CD4-positive, alpha-beta T cell treated with Interleukin-15 for 1 hour (primary cell): ENCODE data around the gene ICA1.

Experiments
- DNase-seq: peaks from one replicate; pipeline ENCODE4 v3.0.0-alpha.2; 2020

ICA1 gene

DNA sequence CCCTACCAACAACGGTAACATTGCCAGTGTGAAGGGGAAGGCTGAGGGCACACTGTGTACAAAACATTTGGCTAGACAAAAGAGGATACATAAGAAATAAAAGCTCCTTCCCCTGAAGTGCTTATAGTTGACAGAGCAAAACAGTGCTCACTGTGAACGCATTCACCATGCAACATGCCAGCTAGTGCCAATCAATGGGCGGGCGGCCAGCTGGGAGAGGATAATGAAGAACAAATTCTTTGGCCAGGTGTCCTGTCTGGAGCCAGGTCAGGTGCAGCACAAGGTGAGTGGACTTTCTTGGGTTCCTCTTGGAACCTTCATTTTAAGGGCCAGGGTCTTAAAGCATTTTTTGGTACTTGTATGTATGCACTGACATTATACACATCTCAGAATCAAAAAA is 106.1 kb downstream of the ICA1 start:
- no peak for DNase-seq

DNA sequence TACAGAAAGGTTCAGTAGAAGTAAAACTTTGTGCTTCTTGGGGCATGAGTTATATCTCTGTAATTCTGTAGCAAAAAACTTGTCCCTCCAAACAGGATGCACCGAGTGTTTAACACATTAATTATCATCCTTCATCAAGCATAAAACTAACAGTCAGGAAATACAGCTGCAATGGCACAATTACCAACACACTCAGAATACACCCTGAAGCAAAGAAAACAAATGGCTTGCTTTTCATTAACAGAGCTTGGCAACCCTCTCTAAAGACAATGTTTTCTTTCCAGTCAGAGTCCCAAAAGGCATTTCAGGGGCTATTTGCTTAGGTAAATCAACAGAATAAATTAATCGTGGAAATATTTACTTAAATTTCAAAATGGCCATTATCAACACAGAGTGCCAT is 107.7 kb downstream of the ICA1 start:
- no peak for DNase-seq

DNA sequence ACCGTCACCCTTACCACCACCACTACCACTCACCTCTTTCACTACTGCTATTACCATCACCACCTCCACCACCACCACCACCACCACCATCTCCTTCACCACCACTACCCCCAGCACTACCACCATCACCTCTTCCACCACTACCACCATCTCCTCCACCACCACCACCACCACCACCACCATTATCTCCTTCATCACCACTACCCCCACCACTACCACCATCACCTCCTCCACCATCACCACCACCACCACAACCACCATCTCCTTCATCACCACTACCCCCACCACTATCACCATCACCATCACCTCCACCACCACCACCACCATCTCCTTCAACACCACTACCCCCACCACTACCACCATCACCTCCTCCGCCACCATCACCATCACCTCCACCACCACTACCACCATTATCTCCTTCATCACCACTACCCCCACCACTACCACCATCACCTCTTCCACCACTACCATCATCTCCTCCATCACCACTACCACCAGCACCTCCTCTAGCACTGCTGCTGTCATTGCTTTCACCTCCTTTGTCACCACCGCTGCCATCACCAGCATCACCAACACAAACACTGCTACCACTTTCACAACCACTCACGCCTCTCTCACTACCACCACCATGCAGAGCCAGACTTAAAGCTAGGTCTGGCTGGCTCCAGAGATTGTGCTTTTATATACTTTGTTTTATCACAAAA is 109.3 kb downstream of the ICA1 start:
- no peak for DNase-seq

- DNase-seq: no peak
Measured at GRCh38 chr7:8151161-8151725, 110.7 kb downstream of the ICA1 start.

GRCh38 chr7:8149222-8149621 is 112.7 kb downstream of the ICA1 start:
- DNase-seq: no peak

DNA sequence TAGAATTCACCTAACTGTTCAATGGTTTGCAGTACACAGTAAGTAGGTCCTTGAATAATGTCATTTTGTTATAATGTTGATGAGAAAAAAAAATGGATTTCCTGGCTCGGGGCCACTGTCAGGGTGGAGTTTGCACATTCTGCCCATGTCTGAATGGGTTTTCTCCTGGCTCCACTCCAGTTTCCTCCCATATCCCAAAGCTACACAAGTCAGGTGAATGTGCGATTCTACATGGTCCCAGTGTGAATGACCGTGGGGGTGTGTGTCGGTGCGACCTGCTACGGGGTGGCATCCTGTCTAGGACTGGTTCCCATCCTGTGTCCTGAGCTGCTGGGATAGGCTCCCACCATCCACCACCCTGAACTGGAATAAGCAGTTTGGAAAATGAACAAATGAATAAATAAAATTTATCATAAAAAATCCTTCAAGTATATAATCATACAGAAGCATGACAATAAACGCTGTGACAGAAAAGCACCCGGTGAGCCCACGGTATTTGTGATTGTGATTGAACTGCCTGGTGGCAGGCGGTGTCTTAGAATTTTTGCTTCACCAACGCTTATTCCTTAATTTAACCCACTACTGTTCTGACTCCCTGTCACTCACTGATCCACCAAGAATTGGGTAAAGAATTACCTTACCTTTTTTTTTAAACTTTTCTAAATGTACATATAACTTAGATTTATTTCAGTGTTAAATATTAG is 114.1 kb downstream of the ICA1 start:
- DNase-seq: no peak

DNA sequence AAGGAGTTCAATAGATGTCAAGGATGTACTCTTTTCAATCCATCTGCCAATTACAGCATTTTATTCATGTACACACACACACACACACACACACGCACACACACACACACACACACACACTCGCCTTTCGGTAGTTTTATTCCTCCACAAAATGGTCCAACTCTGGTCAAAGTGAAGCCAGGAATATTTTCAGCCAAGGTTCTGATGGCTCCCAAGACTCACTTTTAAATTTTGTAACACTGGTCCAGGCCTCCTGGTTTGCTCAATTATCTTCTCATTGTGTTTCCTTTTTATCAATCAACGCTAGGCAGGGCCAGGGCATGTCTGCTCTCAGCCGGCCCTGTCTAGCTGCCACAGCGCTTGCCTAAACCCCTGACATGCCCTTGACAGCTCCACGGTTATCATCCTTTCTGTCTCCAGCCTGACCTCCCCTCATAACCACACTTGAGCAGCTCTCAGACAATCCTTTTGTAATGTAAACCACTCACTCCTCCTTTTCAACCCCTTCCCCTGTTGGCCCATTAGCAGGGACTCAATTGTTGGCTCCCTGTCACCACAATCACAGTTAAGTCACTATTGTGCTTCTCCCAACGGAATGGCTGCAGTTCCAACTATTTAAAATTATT is 115.1 kb downstream of the ICA1 start:
- no peak for DNase-seq

DNA sequence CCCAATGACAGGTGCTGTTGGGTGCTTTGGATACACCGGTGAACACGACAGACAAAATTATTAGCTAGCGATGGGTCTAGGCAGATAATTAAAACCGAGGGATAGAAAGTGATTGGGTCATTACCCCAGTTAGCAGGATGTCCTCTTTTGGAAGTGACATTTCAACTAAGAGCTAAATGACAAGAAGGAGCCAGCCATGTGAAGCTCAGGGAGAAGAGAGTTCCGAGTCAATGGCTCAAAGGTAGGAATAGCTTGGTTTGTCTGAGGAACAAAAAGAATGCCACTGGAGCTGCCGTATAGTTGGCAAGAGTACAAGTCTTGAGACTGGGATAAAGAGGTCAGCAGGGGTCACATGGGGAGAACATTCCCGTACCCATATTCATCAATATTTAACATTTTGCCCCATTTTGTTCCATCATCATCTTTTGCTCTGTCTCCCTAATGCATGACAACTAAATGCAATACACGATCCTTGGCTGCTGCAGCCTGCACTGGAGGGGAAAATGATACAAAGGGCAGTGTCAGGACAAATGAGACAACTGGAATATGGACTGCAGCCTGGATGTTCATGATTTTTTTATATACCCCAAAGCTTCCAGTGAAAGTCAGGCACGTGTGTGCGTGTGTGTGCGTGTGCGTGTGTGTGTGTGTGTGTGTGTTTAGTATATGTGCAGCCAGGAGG is 115.7 kb downstream of the ICA1 start:
- DNase-seq: no peak

- DNase-seq: no peak
Measured at GRCh38 chr7:8144856-8145255, 117.1 kb downstream of the ICA1 start.

GRCh38 chr7:8143151-8143874 is 118.7 kb downstream of the ICA1 start:
- no peak for DNase-seq

GRCh38 chr7:8142477-8142876 is 119.5 kb downstream of the ICA1 start:
- DNase-seq: no peak

GRCh38 chr7:8141070-8141469 is 120.9 kb downstream of the ICA1 start:
- DNase-seq: no peak

GRCh38 chr7:8136051-8136730 is 125.8 kb downstream of the ICA1 start:
- DNase-seq: no peak

GRCh38 chr7:8135417-8135816 is 126.5 kb downstream of the ICA1 start:
- no peak for DNase-seq

- no peak for DNase-seq
Measured at GRCh38 chr7:8134089-8134733, 127.8 kb downstream of the ICA1 start.

DNA sequence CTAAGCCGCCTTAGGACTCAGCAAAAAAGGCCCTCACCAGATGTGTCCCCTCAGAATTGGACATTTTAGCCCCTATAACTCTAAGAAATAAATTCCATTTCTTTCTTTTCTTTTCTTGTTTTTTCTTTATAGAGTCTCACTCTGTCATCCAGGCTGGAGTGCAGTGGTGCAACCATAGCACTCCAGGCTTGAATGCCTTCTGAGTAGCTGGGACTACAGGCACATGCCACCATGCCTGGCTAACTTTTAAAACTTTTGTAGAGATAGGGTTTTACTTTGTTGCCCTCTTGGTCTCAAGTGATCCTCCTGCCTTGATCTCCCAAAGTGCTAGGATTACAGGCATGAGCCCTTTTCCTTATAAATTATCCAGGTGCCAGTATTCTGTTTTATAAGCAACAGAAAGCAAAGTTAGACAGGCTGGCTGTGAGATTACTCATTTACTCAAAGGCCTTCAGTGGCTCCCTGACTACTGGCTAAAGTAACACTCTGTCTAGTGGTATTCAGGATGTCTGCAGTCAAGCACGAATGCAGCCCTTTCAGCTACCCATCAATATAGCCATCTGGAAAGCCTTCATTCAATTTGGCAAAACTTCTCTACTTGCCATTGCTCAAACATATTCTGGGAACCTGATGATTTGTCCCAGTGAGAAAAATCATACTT is 128.6 kb downstream of the ICA1 start:
- DNase-seq: no peak

- DNase-seq: peak; percentile 69
Measured at GRCh38 chr7:8131694-8132605, 130.0 kb downstream of the ICA1 start.

GRCh38 chr7:8130663-8131062 is 131.3 kb downstream of the ICA1 start:
- no peak for DNase-seq

DNA sequence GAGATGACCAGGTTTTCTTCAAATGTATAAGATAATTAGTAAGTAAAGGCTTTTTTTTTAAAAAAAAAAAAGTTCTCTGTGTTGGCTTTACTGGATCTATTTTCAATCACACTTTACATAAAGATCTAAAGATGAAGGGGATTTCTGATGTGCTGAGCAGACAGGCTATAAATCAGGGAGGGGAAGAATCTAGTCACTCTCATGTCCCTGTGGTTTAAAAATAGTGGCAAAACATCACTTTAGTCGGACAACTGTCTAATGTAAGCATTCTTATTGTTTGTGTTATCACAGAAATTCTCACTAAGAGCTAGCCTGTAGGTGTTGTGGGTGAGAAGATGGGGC is 132.7 kb downstream of the ICA1 start:
- no peak for DNase-seq
